Chondrocyte (in vitro differentiated cells): Measurements from ENCODE around the gene RAC2. TPM values are rescaled to one million over a fixed set of nuclear protein-coding genes. Genes with fewer than 3 reads are reported as not detected.

Source experiments
- DNase-seq: peaks from one replicate; pipeline ENCODE4 v3.0.0; 2021; ENCODE audit warnings: mixed read lengths, low spot score
- H3K27ac Mint-ChIP-seq: one replicate; pipeline ENCODE4 v1.8.0; 2021; ENCODE audit warnings: mild to moderate bottlenecking, moderate library complexity, mixed read lengths; ENCODE audit not compliant: unreplicated experiment
- H3K27me3 Mint-ChIP-seq: 2 replicates; pipeline ENCODE4 v1.8.0; 2021; ENCODE audit warnings: low read depth, mixed read lengths
- H3K36me3 Mint-ChIP-seq: 2 replicates; pipeline ENCODE4 v1.8.0; 2021; ENCODE audit warnings: low read depth, mixed read lengths
- H3K4me1 Mint-ChIP-seq: 2 replicates; pipeline ENCODE4 v1.8.0; 2021; ENCODE audit warnings: low read depth, mild to moderate bottlenecking, mixed read lengths
- H3K4me3 Mint-ChIP-seq: one replicate; pipeline ENCODE4 v1.8.0; 2021; ENCODE audit warnings: mild to moderate bottlenecking, moderate library complexity, mixed read lengths; ENCODE audit not compliant: unreplicated experiment
- H3K9me3 Mint-ChIP-seq: 2 replicates; pipeline ENCODE4 v1.8.0; 2021; ENCODE audit warnings: low read depth, mixed read lengths
- total RNA-seq: library from RNA; stranded (reverse); gene quantifications from 3 replicates; pipeline ENCODE4 v1.2.1, GENCODE V29; 2021
- TF ChIP-seq, protein P1 (sequence below): fragments of 200-600 bp; sonication (generic); IDR thresholded peaks from 2 replicates; pipeline ENCODE4 v1.5.0; 2021; ENCODE audit warnings: antibody characterized with exemption, mild to moderate bottlenecking, moderate library complexity

RAC2 gene
- total RNA-seq, 1 donor from 2014 or later, result 0.20 TPM

- TF ChIP-seq, protein P1, sequence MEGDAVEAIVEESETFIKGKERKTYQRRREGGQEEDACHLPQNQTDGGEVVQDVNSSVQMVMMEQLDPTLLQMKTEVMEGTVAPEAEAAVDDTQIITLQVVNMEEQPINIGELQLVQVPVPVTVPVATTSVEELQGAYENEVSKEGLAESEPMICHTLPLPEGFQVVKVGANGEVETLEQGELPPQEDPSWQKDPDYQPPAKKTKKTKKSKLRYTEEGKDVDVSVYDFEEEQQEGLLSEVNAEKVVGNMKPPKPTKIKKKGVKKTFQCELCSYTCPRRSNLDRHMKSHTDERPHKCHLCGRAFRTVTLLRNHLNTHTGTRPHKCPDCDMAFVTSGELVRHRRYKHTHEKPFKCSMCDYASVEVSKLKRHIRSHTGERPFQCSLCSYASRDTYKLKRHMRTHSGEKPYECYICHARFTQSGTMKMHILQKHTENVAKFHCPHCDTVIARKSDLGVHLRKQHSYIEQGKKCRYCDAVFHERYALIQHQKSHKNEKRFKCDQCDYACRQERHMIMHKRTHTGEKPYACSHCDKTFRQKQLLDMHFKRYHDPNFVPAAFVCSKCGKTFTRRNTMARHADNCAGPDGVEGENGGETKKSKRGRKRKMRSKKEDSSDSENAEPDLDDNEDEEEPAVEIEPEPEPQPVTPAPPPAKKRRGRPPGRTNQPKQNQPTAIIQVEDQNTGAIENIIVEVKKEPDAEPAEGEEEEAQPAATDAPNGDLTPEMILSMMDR, result no peak
- Mint-ChIP-seq H3K4me3 (no peak overlapping the region), H3K27ac (no peak overlapping the region), H3K36me3 (no peaks in the 10 kb centered on the region), H3K9me3 (peaks cover 3% of the 10 kb centered on the region), H3K27me3 (peaks cover 12% of the 10 kb centered on the region), H3K4me1 (peaks cover 8% of the 10 kb centered on the region)
- no peak for DNase-seq
Measured at GRCh38 chr22:37289156-37289735, 45.2 kb upstream of the RAC2 start.

GRCh38 chr22:37288521-37288920, 44.5 kb upstream of the RAC2 start:
- no peak for DNase-seq
- Mint-ChIP-seq H3K4me1 (peaks cover 13% of the 10 kb centered on the region), H3K27me3 (peaks cover 12% of the 10 kb centered on the region)

DNA sequence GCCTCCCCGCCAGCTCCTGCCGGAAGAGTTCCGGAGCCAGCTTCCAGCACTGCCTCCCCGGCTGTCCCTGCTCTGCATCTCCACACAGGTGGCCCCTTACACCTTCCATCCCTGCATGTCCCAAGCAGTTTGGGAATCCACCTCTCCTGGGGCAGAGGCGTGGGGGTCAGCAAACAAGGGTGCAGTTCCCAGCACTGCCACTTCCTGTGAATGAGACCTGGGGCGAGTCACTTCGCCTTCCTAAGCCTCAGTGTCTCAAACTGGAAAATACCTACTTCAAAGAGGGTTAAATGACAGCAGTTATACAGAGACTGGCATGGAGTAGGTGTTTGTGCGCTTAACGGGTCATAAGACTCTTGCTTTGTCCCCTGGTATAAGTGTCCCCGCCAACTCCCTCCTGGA, 43.5 kb upstream of the RAC2 start:
- H3K9me3 Mint-ChIP-seq, result peaks cover 3% of the 10 kb centered on the region
- H3K4me1 Mint-ChIP-seq, result peaks cover 13% of the 10 kb centered on the region
- no peak overlapping the region for H3K4me3 Mint-ChIP-seq
- peaks cover 12% of the 10 kb centered on the region for H3K27me3 Mint-ChIP-seq
- H3K27ac Mint-ChIP-seq, result no peak overlapping the region
- no peak for DNase-seq
- TF ChIP-seq, protein P1, result no peak
- H3K36me3 Mint-ChIP-seq, result no peaks in the 10 kb centered on the region

More at GRCh38 chr22:37288521-37288920, 44.5 kb upstream of the RAC2 start:
- TF ChIP-seq, protein P1, result no peak
- Mint-ChIP-seq H3K9me3 (peaks cover 3% of the 10 kb centered on the region), H3K4me3 (no peak overlapping the region), H3K27ac (no peak overlapping the region), H3K36me3 (no peaks in the 10 kb centered on the region)

DNA sequence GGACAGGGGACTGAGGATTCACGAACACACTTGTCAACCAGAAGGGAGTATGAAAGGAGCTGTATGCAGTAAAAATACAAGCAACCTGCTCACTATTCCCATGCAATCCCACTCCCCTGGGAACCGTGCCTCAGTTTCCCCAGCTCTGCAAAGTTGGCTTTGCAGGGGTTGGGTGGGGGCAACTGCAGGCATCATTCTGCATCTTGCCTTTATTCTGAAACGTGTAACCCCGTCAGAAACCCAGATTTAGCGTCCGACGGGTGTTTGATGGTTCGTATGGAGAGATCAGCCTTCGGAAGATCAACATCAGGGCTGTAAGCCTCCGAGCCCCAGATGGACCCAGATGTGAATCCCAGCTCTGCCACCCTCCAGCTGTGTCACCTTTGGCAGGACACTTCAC, 41.9 kb upstream of the RAC2 start:
- no peak for DNase-seq
- Mint-ChIP-seq H3K9me3 (no peaks in the 10 kb centered on the region), H3K27me3 (peaks cover 12% of the 10 kb centered on the region), H3K4me1 (peaks cover 13% of the 10 kb centered on the region), H3K27ac (no peak overlapping the region), H3K36me3 (no peaks in the 10 kb centered on the region), H3K4me3 (no peak overlapping the region)
- TF ChIP-seq, protein P1, result no peak

GRCh38 chr22:37284805-37285355, 40.8 kb upstream of the RAC2 start:
- TF ChIP-seq, protein P1, result no peak
- no peaks in the 10 kb centered on the region for H3K36me3 Mint-ChIP-seq
- H3K27ac Mint-ChIP-seq, result no peak overlapping the region
- DNase-seq, result no peak
- no peak overlapping the region for H3K4me3 Mint-ChIP-seq
- H3K9me3 Mint-ChIP-seq, result no peaks in the 10 kb centered on the region
- peaks cover 13% of the 10 kb centered on the region for H3K4me1 Mint-ChIP-seq
- peaks cover 12% of the 10 kb centered on the region for H3K27me3 Mint-ChIP-seq
